Measurements from ENCODE around the gene AGTR1.
"Not testable (repeated sequence)": the region's sequence is repeated elsewhere in the genome, so short reads cannot be mapped to it uniquely, and the experiment has no call there.

The AGTR1 gene

GRCh38 chr3:148718982-148719862 lies 21.5 kb downstream of the AGTR1 start:
- no peak for DNase-seq (ENCODE audit: low read depth in 1 of 2, low spot score in 1 of 2)

- no peak for DNase-seq (ENCODE audit: low read depth in 1 of 2, low spot score in 1 of 2)
These were observed 23.2 kb downstream of the AGTR1 start for GRCh38 chr3:148720873-148721272.

GRCh38 chr3:148723631-148724030 lies 25.9 kb downstream of the AGTR1 start:
- DNase-seq (ENCODE audit: low read depth in 1 of 2, low spot score in 1 of 2) = no peak

- DNase-seq (ENCODE audit: low read depth in 1 of 2, low spot score in 1 of 2) = no peak
These were observed 29.5 kb downstream of the AGTR1 start for GRCh38 chr3:148727231-148727630.

- no peak for DNase-seq (ENCODE audit: low read depth in 1 of 2, low spot score in 1 of 2)
These were observed 31.1 kb downstream of the AGTR1 start for GRCh38 chr3:148728753-148729152.

- no peak for DNase-seq (ENCODE audit: low read depth in 1 of 2, low spot score in 1 of 2)
These were observed 31.9 kb downstream of the AGTR1 start for GRCh38 chr3:148729476-148730055.

- no peak for DNase-seq (ENCODE audit: low read depth in 1 of 2, low spot score in 1 of 2)
These were observed 33.0 kb downstream of the AGTR1 start for GRCh38 chr3:148730676-148731075.

GRCh38 chr3:148735597-148735996 lies 37.9 kb downstream of the AGTR1 start:
- no peak for DNase-seq (ENCODE audit: low read depth in 1 of 2, low spot score in 1 of 2)

GRCh38 chr3:148736086-148736485 lies 38.4 kb downstream of the AGTR1 start:
- no peak for DNase-seq (ENCODE audit: low read depth in 1 of 2, low spot score in 1 of 2)

GRCh38 chr3:148737104-148737530 lies 39.4 kb downstream of the AGTR1 start:
- DNase-seq (ENCODE audit: low read depth in 1 of 2, low spot score in 1 of 2) = no peak

GRCh38 chr3:148739720-148740119 lies 42.0 kb downstream of the AGTR1 start:
- no peak for DNase-seq (ENCODE audit: low read depth in 1 of 2, low spot score in 1 of 2)

- no peak for DNase-seq (ENCODE audit: low read depth in 1 of 2, low spot score in 1 of 2)
These were observed 42.6 kb downstream of the AGTR1 start for GRCh38 chr3:148740291-148740690.

- no peak for DNase-seq (ENCODE audit: low read depth in 1 of 2, low spot score in 1 of 2)
These were observed 43.5 kb downstream of the AGTR1 start for GRCh38 chr3:148741219-148741618.

GRCh38 chr3:148742118-148742517 lies 44.4 kb downstream of the AGTR1 start:
- DNase-seq (ENCODE audit: low read depth in 1 of 2, low spot score in 1 of 2) = no peak

GRCh38 chr3:148746053-148746452 lies 48.4 kb downstream of the AGTR1 start:
- no peak for DNase-seq (ENCODE audit: low read depth in 1 of 2, low spot score in 1 of 2)

- DNase-seq (ENCODE audit: low read depth in 1 of 2, low spot score in 1 of 2) = no peak
These were observed 50.6 kb downstream of the AGTR1 start for GRCh38 chr3:148748283-148748682.

- no peak for DNase-seq (ENCODE audit: low read depth in 1 of 2, low spot score in 1 of 2)
These were observed 52.6 kb downstream of the AGTR1 start for GRCh38 chr3:148750296-148750695.

- no peak for DNase-seq (ENCODE audit: low read depth in 1 of 2, low spot score in 1 of 2)
These were observed 53.8 kb downstream of the AGTR1 start for GRCh38 chr3:148751461-148751860.

GRCh38 chr3:148753385-148753784 lies 55.7 kb downstream of the AGTR1 start:
- DNase-seq (ENCODE audit: low read depth in 1 of 2, low spot score in 1 of 2) = not testable (repeated sequence)

GRCh38 chr3:148755570-148755969 lies 57.9 kb downstream of the AGTR1 start:
- DNase-seq (ENCODE audit: low read depth in 1 of 2, low spot score in 1 of 2) = no peak

- DNase-seq (ENCODE audit: low read depth in 1 of 2, low spot score in 1 of 2) = no peak
These were observed 58.6 kb downstream of the AGTR1 start for GRCh38 chr3:148756311-148756710.

Measured in stimulated activated CD4-positive, alpha-beta T cell treated with anti-CD3 and anti-CD28 coated beads, Interleukin-15, amount 100 ng/mL, for 1 hour (primary cell).